Stimulated activated CD8-positive, alpha-beta memory T cell treated with anti-CD3 and anti-CD28 coated beads, Interleukin-4, amount 100 ng/mL, for 1 hour (primary cell): ENCODE results near the gene MTHFD1.

Experiments
- DNase-seq, 2 donors: peaks; one replicate each; pipeline ENCODE4 v3.0.0-alpha.2; 2020; ENCODE audit warnings: low read depth in 2 of 2, low spot score in 1 of 2

The MTHFD1 gene

DNA sequence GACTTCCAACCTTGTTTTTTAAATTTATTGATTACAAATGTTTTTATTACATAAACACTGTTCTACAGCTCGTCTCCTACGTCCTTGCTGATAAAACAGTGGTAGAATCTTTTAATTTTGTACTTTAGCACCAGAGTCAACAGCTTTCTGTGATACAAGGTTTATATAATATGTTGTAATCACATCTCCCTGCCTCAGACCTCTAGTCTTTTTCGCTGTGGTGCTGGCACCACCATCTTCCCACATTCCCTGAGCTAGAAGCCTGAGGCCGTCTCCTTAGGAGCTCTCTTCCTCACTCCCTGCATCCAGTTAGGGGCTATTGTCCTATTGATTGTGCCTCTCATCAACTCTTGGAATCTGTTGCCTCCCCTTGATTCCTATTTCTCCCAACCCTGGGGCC is 17.1 kb downstream of the MTHFD1 start:
- DNase-seq, result no peak

DNA sequence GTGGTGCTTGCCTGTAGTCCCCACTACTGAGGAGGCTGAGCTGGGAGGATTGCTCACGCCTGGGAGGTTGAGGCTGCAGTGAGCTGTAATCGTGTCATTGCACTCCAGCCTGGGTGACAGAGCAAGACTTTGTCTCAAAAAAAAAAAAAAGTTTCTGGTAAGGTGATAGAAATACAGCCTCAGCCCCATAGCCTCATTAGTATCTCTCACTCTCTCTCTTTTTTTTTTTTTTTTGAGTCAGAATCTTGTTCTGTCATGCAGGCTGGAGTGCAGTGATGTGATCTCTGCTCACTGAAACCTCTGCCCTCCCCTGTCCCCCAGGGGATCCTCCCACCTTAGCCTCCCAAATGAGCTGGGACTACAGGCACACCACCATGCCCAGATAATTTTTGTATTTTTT is 19.2 kb downstream of the MTHFD1 start:
- DNase-seq, result no peak

DNA sequence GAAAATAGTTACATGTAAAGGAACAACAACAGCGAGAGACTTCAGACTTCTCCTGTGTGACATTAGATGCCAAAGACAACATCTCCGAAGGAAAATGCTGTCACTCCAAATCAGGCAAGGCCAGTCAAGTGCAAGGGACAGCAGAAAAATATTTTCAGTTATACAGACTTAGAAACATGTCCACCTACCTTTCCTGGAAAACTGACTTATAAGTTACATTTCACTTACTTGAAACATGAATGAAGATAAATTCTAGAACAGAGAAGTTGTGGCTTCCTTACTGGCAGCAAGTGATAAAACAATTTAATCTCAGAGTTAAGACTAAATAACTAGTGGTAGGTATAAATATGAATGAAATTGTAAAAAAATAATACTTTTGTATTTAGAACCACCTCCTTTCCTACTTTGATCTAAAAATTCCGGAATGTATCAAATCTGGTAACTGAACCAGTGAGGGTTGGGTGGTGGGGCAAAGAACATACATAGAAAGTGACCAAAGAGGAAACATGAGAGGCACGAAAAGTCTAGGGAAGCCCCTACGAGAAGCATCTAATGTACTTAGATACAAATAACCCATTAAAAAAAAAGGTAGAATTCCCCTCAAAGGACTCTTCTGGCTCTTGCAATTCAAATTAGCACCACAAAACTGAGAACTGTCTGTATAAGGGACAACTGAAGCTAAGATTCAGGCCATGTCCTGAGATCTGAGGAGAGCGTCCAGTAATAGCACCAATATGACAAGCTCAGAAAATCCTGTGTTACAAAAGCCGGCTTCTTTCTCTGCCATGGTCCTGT is 21.2 kb downstream of the MTHFD1 start:
- DNase-seq, result no peak

- no peak for DNase-seq
These were observed 22.1 kb downstream of the MTHFD1 start for GRCh38 chr14:64410084-64410774.

DNA sequence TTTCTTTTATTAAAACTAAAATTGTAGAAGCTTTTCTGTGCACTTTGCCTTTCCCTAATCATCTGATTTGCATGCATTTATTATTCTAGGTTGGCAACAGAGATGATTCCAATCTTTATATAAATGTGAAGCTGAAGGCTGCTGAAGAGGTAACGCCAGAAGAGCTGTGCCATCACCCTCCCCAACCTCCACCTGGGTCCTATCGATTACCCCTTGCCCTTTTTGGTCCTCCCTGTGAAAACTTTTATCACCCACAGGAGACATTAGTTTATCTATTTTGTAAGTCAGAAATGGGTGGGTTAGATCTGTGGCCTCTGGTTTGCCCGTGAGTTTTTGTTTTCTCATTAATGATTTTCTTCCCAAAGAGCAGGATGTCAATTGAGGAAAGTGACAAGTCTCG is 22.8 kb downstream of the MTHFD1 start:
- no peak for DNase-seq

- DNase-seq, result no peak
These were observed 24.1 kb downstream of the MTHFD1 start for GRCh38 chr14:64412237-64412636.

DNA sequence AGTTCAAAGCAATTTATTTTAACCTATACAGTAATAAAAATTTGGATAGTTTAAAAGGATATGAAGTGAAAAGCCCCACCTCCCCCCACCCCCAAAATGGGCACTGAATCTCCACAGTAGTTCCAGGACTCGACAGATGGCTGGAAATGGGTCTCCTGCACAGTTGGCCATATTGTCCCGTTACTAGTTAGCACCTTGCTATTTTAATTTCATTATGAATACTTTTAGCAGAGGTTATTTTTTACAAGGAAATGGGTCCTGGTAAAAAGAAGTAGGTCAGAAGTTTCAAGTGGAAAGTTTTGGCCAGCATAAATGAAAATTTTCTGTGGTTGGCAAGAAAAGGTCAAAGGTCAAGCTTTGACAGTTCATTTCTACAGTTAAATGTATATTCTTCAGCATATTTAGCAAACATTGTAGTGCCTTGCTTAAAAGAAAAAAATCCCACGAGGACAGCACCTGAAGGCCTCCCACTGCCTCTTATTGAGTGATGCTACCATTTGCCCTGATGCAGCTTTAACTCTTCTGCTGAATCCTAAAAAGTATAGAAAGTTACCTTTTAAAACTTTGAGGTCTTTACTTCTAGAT is 28.3 kb downstream of the MTHFD1 start:
- DNase-seq, result no peak

GRCh38 chr14:64417055-64417770 is 29.1 kb downstream of the MTHFD1 start:
- DNase-seq, result no peak

DNA sequence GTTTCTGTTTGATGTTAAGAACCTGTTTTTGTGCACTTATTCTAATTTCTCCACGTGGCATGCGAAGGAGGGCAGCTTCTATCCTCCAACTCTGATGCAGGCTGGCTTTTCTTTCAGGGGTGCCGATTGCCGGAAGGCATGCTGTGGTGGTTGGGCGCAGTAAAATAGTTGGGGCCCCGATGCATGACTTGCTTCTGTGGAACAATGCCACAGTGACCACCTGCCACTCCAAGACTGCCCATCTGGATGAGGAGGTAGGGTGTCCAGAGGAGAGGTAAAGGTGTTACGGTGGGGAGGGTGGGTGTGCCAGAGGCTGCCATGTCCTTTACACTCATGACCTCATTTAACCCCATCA is 29.6 kb downstream of the MTHFD1 start:
- DNase-seq, result no peak

DNA sequence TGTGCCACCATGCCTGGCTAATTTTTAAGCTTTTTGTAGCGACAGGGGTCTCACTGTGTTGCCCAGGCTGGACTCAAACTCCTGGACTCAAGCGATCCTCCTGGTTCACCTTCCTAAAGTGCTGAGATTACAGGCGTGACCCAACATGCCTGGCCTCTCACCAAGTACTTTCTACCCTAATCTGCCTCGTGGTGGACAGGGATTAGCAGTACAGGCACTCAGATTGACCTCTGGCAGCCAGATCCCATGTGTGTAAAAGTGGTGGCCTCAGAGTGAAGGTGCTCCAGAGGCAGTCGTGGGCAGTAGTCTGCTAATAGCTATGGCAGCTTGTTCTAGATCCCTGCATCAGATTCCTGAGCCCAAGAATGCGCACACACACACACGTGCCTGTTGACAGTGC is 30.9 kb downstream of the MTHFD1 start:
- DNase-seq, result no peak

- no peak for DNase-seq
These were observed 33.0 kb downstream of the MTHFD1 start for GRCh38 chr14:64421166-64421565.

GRCh38 chr14:64422005-64422404 is 33.9 kb downstream of the MTHFD1 start:
- DNase-seq, result no peak

DNA sequence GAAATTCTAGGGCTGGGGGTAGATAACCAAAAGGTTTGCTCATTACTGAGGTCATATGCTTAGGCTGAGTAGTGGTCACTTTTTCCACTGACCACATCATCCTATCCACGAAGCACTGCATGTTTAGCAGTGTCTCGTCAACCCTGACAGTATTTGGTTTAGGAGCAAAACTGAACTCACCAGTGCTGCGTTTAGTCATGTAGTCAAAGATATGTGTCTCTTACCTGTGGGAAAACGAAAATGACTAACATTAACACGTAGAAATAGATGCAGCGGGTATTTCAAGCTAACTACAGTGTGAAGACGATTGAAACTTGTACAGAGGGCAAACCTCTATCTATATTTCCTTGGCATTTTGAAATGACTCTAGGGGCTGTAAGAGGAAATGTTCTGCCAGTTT is 34.6 kb downstream of the MTHFD1 start:
- DNase-seq, result no peak

DNA sequence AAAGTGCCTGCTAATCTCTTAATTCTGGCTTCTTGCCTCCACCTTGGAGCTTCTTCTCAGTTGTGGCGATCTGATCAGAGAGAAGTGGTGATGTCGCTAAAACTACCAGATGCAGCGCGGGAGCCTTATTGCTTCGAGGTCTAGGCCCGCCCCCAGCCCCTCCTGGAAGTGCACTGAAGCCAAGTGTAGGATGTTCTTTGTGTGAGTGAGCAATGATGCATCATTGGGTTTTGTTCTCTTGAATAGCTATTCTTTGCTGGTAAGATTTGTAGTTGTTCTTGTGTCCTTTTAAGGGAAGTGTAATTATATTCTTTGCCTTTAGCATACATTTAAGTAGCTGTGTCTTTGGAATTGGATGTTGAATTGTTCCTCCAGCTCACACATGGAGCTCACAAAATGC is 35.8 kb downstream of the MTHFD1 start:
- DNase-seq, result no peak

DNA sequence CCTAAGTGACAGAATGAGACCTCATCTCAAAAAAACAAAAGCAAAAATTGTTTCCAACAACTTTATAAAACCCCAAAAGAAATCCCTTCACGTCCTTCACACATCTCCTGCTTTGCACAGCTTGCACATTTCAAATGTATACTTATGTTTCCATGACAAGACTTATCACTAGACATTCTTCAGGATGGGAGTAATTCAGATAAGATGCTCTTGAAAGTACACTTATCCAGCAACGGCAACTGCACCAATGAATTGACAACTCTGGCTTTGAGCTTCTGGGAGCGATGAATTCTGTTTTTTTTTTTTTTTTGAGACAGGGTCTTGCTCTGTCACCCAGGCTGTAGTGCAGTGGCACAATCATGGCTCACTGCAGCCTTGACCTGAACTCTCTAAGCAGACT is 46.4 kb downstream of the MTHFD1 start:
- DNase-seq, result no peak

GRCh38 chr14:64438181-64438841 is 50.2 kb downstream of the MTHFD1 start:
- no peak for DNase-seq

DNA sequence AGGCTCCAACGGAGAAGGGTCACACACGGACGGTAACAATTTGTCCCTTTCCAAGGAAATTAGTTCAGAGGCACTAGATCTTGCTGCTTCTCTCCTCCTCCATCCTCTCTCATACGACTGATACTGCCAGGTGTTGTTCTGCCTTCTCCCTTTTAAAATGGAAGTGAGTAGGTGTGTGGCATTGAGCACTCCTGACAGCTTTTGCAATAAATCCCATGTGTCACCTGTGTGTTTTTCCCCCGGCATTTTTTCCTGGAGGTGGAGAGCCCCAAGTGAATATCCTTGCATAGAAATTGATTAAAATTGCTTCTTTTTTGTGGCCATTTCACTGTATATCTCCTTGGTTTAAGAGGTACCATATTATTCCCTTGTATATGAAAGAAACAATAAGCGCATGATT is 51.0 kb downstream of the MTHFD1 start:
- DNase-seq, result no peak

GRCh38 chr14:64440494-64440893 is 52.3 kb downstream of the MTHFD1 start:
- no peak for DNase-seq

DNA sequence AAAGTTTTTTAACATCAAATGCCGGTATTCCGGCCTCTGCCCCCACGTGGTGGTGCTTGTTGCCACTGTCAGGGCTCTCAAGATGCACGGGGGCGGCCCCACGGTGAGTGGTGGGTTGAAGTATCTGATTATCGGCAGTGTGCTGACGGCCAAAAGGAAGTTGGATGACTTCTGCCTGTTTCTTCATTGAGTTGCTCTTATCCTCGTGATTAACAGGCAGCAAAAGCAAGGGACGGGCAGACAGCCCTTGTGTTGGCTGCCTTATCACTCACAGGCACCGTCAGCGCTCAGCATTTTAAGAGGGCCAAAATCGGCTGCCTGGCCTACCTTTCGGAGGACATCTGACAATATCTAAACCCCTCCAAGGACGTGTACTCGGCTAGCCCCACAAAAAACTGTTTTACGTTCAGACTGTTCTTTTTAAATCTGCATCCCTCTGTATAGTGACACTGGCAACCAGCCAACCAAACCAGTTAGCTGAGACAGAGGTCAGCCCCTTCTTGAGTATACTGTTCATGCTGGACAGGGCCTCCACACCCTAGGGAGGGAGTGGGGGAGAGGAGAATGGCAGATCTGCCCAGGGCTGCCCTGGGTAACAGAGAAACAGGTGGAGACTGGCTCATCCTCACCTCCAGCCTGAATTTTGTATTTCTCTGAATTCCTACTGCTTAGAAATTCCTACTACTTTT is 54.3 kb downstream of the MTHFD1 start:
- no peak for DNase-seq

DNA sequence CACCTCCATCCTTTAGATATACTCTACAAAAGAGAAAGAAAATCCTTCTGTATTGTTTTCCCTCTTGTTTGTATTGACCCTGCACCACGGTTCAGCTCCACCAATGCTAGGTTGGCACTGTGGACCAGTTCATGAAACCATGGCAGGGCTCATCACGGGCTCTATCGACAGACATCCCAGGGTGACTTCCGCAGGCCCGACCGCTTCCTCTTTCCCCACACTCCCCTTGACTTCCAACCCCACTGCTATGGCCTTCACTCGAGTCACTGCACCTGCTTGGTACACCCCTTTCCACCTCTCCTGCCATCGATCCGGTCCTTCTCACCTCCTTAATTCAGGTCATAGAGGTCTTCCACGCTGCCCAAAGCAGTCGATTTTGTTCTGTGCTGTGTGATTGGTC is 56.0 kb downstream of the MTHFD1 start:
- DNase-seq, result no peak
